Bronchial epithelial cell (primary cell): ENCODE results near the gene KCNAB1. TPM values are rescaled to one million over a fixed set of nuclear protein-coding genes. Genes with fewer than 3 reads are reported as not detected.

ENCODE experiments used
- DNase-seq: peaks from one replicate; pipeline ENCODE4 v3.0.0-alpha.2; 2010; ENCODE audit warnings: low read depth
- FAIRE-seq: peaks from 2 replicates; lab custom pipeline; 2011; peaks lifted over from hg19 to GRCh38; lab: Jason Lieb, UNC
- H3K27me3 ChIP-seq: 2 replicates; pipeline ENCODE4 v1.5.1; 2011; ENCODE audit warnings: low read length; ENCODE audit not compliant: control insufficient read depth, insufficient read depth
- H3K36me3 ChIP-seq: 2 replicates; pipeline ENCODE4 v1.5.1; 2011; ENCODE audit warnings: low read length; ENCODE audit not compliant: control insufficient read depth, insufficient read depth
- H3K4me3 ChIP-seq: 2 replicates; pipeline ENCODE4 v1.5.1; 2011; ENCODE audit warnings: mild to moderate bottlenecking, low read depth, low read length, control low read depth
- CTCF ChIP-seq: IDR thresholded peaks from 2 replicates; pipeline ENCODE4 v1.5.1; 2011; ENCODE audit warnings: mild to moderate bottlenecking, moderate library complexity, low read length, control low read depth, inconsistent platforms; ENCODE audit not compliant: insufficient read depth, severe bottlenecking
- total RNA-seq: library from RNA; depleted of rRNA; stranded (reverse); fragments of >200 nt; gene quantifications from 2 replicates; pipeline ENCODE4 v1.2.1, GENCODE V29; 2014

KCNAB1 gene
- total RNA-seq, 1 donor from 2014 or later: 0.26 TPM

GRCh38 chr3:156236556-156237260 lies 116.3 kb downstream of the KCNAB1 start:
- Histone ChIP-seq H3K4me3 (no peak overlapping the region), H3K27me3 (peaks cover 2% of the 10 kb centered on the region), H3K36me3 (no peaks in the 10 kb centered on the region)
- TF ChIP-seq CTCF: no peak
- FAIRE-seq: no peak
- DNase-seq: no peak

- H3K27me3 ChIP-seq: peaks cover 2% of the 10 kb centered on the region
- DNase-seq: no peak
- H3K36me3 ChIP-seq: no peaks in the 10 kb centered on the region
- no peak for FAIRE-seq
- H3K4me3 ChIP-seq: no peak overlapping the region
- TF ChIP-seq CTCF: no peak
Measured at GRCh38 chr3:156240642-156241041, 120.3 kb downstream of the KCNAB1 start.

GRCh38 chr3:156246961-156247725 lies 126.8 kb downstream of the KCNAB1 start:
- H3K4me3 ChIP-seq: no peak overlapping the region
- no peak for FAIRE-seq
- no peak for TF ChIP-seq CTCF
- no peaks in the 10 kb centered on the region for H3K36me3 ChIP-seq
- peak; percentile 42 for DNase-seq
- H3K27me3 ChIP-seq: peaks cover 1% of the 10 kb centered on the region

GRCh38 chr3:156250550-156250949 lies 130.2 kb downstream of the KCNAB1 start:
- H3K36me3 ChIP-seq: no peaks in the 10 kb centered on the region
- FAIRE-seq (no peak), DNase-seq (no peak)
- no peak overlapping the region for H3K4me3 ChIP-seq
- H3K27me3 ChIP-seq: peaks cover 1% of the 10 kb centered on the region
- no peak for TF ChIP-seq CTCF

GRCh38 chr3:156251424-156251823 lies 131.0 kb downstream of the KCNAB1 start:
- no peak for TF ChIP-seq CTCF
- no peaks in the 10 kb centered on the region for H3K36me3 ChIP-seq
- H3K4me3 ChIP-seq: no peak overlapping the region
- DNase-seq (no peak), FAIRE-seq (no peak)
- H3K27me3 ChIP-seq: peaks cover 1% of the 10 kb centered on the region
